HG03103 (cell line): ENCODE data around the gene LRRC45.

Source experiments
- ATAC-seq: cut with Tn5 transposase; IDR thresholded peaks from one replicate; pipeline ENCODE4 v1.9.1; 2021; ENCODE audit warnings: low read depth; ENCODE audit not compliant: unreplicated experiment

The LRRC45 gene

GRCh38 chr17:82018152-82018988, 4.7 kb upstream of the LRRC45 start:
- no peak for ATAC-seq

GRCh38 chr17:82018989-82019689, 4.0 kb upstream of the LRRC45 start:
- no peak for ATAC-seq

- no peak for ATAC-seq
Observed at GRCh38 chr17:82019690-82020571, 3.2 kb upstream of the LRRC45 start.

GRCh38 chr17:82020572-82021106, 2.5 kb upstream of the LRRC45 start:
- no peak for ATAC-seq

GRCh38 chr17:82021107-82021899, 1.8 kb upstream of the LRRC45 start:
- no peak for ATAC-seq

GRCh38 chr17:82021900-82022309, 1.2 kb upstream of the LRRC45 start:
- ATAC-seq = no peak

GRCh38 chr17:82022310-82022980, 660 bp upstream of the LRRC45 start, which contains the start of gene CENPX:
CENPX (minus strand) TSS chr17:82022878; CDS start chr17:82022861, 17 bp downstream.
- ATAC-seq = no peak

GRCh38 chr17:82023447-82024241, 539 bp downstream of the LRRC45 start:
- ATAC-seq = no peak

- ATAC-seq = no peak
Observed at GRCh38 chr17:82024859-82025258, 1.8 kb downstream of the LRRC45 start.

- no peak for ATAC-seq
Observed at GRCh38 chr17:82025401-82026107, 2.4 kb downstream of the LRRC45 start.

GRCh38 chr17:82028246-82028645, 5.1 kb downstream of the LRRC45 start:
- ATAC-seq = no peak

GRCh38 chr17:82028966-82029365, 5.9 kb downstream of the LRRC45 start:
- no peak for ATAC-seq

- ATAC-seq = no peak
Observed at GRCh38 chr17:82029391-82029790, 6.3 kb downstream of the LRRC45 start.

- ATAC-seq = no peak
Observed at GRCh38 chr17:82029990-82030469, 6.9 kb downstream of the LRRC45 start.

GRCh38 chr17:82030470-82031302, 7.6 kb downstream of the LRRC45 start:
- no peak for ATAC-seq

GRCh38 chr17:82031303-82031884, 8.3 kb downstream of the LRRC45 start, which contains the start of gene RAC3:
RAC3 (plus strand) TSS chr17:82031678; CDS start chr17:82031762, 84 bp downstream.
- ATAC-seq = no peak
